Astrocyte of the hippocampus (primary cell): Measurements from ENCODE around the gene AMH.
"Not testable (repeated sequence)": the region's sequence is repeated elsewhere in the genome, so short reads cannot be mapped to it uniquely, and the experiment has no call there.

Source experiments
- DNase-seq: peaks from one replicate; pipeline ENCODE4 v3.0.0; 2011; ENCODE audit warnings: low read depth, low spot score

The AMH gene

GRCh38 chr19:2269244-2270156, 20.4 kb downstream of the AMH start:
- DNase-seq: peak; percentile 99

DNA sequence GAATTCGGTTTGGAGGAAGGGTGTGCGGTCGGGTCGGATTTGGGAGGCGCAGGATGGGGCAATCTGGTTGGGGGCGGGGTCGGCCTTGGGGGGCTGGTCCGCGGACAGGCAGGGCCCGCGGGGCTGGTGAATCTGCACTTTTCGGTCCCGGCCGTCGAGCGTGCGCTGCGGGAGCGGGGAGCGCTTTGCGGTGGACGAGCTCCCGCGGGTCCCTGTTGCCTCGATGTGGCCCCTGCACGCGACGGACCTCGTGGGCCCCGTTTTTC, 21.0 kb downstream of the AMH start:
- DNase-seq: peak; percentile 43

DNA sequence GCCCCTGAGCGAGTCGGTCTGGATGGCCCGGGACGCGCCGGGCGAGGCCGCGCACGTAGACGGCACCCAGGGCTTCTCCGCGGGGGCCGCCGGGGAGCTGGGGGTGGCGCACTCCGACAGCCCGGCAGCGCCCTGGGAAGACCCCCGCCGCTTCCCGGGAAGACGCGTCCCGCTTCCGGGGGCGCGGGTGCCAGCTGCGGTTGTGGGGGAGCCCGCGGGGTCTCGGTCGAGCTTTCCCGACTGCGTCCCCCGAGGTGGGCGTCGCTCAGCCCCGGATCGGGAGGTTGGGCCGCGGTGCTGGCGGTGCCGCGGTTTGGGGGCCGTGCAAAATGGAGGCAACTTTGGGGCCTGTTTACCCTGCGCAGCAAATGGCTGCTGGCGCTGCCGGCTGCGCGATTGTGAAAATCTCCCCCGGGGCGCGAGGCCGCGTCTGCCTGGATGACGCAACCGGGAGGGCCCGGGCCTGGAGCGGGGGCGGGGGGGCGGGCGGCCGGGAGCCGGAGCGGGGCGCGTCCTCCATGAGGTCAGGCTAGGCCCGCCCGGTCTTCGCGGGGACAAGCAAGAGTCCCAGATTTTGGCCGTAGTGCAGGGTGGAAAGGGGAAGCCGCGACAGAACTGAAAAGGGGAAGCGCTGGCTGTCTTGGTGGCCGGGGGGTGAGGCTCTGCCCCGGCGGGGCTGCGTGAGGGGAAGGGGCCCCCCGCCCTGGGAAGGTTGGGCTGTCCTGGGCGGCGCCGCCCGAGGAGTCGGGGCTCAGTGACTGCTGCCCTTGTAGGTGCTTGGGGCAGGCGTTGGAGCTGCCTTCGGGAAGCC, 21.5 kb downstream of the AMH start:
- peak; percentile 92 for DNase-seq

GRCh38 chr19:2271234-2272103, 22.3 kb downstream of the AMH start:
- DNase-seq: peak; percentile 68

DNA sequence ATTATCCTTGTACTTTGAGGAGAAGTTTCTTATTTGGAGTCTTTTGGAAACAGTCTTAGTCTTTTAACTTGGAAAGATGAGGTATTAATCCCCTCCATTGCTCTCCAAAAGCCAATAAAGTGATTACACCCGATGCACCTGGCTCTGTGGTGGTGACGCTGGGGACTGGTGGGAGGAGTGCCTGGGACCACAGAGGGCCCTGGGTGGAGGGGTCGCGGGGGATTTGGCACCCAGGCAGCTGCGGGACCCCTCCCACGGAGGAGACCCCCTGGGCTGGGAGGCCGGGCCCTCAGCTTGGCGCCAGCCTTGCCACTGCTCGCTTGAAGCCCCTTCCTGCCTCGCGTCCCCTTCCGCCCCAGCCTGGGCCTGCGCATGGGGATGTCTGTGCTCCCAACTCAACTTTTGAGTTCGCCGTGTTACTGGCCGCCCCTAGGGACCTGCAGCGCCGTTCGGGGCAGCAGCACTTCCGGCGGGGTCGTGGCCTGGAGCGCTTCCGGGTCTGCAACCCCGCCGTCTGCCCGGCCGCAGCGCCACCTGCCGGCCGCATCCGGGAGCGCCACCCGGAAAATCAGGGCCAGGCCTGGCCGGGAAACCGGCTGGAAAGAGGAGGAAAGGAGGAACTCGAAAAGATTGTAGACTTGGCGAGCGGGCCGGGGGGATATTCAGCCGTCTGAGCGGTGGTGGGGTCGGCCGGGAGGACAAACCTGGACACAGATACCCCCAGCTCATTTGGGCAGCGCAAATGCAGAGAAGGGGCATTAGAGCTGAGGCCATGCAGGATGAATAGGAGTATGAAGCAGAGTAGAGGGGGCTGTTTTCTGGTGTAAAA, 24.4 kb downstream of the AMH start:
- DNase-seq: peak; percentile 86

DNA sequence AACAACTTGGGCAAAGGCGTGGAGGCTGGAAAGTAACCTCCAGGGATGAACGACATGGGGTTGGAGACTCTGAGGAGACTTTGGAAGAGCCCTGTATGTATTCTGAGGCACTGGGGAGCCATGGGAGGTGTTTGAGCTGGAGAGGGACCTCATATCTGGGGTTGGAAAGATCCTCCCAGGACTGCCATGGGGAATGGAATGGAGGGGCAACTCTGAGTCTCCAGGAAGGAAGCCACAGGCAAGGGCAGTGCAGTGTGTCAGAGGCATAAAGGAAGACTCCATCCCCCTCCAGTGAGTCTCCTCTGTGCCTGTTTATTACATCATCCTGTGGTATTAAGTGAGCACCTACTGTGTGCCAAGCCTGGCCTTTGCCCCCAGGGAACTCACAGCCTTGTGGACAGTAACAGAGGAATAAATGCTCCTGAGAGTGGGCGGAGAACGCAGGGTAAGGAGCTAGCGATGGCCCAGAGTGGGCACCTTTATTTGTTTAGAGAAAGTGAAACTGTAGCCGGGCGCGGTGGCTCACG, 25.1 kb downstream of the AMH start:
- DNase-seq: no peak

GRCh38 chr19:2274931-2275535, 25.9 kb downstream of the AMH start:
- peak; percentile 82 for DNase-seq

GRCh38 chr19:2275588-2276428, 26.7 kb downstream of the AMH start:
- no peak for DNase-seq

GRCh38 chr19:2276429-2276986, 27.4 kb downstream of the AMH start:
- no peak for DNase-seq

DNA sequence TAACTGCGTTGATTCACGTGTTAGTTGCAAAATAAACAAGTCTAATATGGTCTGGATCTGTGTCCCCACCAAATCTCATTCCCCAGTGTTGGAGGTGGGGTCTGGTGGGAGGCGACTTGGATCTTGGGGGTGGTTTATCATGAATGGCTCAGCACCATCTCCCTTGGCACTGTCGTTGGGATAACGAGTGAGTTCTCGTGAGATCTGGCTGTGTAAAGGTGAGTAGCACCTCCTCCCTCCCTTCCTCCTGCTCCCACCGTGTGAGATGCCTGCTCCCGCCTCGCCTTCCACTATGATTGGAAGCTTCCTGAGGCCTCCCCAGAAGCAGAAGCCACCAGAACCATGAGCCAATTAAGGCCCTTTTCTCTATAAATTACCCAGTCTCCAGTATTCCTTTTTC, 28.0 kb downstream of the AMH start:
- no peak for DNase-seq

GRCh38 chr19:2278459-2279158, 29.5 kb downstream of the AMH start:
- no peak for DNase-seq

DNA sequence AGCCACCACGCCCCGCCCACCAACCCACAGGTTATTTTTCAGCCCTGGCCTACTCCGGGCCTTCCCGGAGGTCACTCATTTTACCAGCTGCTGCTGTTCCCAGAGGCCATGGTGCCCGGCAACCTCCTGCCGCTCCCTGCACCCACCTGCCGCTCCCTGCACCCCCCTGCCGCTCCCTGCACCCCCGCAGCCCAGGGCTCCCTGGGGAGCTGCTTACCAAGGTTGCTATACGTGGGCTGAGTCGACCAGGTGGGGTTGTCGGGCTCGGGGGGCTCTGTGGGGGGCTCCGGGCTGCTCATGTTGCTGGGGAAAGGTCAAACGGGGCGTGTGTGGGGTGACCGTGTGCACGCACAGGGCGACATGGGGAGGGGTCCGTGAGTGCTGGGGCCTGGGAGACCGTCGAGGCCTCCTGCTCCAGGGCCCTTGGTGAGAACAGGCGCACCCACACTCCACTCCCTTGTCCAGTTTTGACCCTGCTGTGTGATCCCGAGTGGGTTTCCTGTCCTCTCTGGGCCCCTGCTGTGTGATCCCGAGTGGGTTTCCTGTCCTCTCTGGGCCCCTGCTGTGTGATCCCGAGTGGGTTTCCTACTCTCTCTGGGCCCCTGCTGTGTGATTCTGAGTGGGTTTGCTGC, 31.6 kb downstream of the AMH start:
- no peak for DNase-seq

DNA sequence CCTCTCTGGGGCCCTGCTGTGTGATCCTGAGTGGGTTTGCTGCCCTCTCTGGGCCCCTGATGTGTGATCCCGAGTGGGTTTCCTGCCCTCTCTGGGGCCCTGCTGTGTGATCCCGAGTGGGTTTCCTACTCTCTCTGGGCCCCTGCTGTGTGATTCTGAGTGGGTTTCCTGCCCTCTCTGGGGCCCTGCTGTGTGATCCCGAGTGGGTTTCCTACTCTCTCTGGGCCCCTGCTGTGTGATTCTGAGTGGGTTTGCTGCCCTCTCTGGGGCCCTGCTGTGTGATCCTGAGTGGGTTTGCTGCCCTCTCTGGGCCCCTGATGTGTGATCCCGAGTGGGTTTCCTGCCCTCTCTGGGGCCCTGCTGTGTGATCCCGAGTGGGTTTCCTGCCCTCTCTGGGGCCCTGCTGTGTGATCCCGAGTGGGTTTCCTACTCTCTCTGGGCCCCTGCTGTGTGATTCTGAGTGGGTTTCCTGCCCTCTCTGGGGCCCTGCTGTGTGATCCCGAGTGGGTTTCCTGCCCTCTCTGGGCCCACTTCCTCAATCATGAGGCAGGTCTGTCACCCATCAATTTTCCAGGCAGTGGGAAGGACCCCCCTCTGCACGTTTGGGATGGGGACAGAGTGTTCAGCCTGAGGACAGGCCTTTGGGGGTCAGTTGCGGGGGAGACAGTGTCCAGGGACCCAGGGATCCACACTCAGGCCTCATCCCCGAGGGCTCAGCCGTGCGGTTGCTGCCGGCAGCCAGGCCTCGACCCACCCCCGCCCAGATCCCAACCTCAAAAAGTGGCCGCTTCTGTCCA, 32.3 kb downstream of the AMH start:
- DNase-seq: not testable (repeated sequence)

GRCh38 chr19:2282062-2282861, 33.1 kb downstream of the AMH start, which contains the start of gene PEAK3:
TSS of gene PEAK3 (minus strand) at chr19:2282175. CDS start at chr19:2280931, 1,244 bp downstream.
- peak; percentile 74 for DNase-seq

- no peak for DNase-seq
Observed at GRCh38 chr19:2282862-2283237, 33.7 kb downstream of the AMH start.

- DNase-seq: no peak
Observed at GRCh38 chr19:2283835-2284507, 34.8 kb downstream of the AMH start.
